GM21526 (cell line): ENCODE data around the gene GATA6.

ENCODE experiments used
- ATAC-seq: cut with Tn5 transposase; IDR thresholded peaks from one replicate; pipeline ENCODE4 v1.9.1; 2021; ENCODE audit warnings: moderate library complexity; ENCODE audit not compliant: unreplicated experiment, low FRiP score

GATA6 gene

GRCh38 chr18:22165603-22166068 lies 3.8 kb upstream of the GATA6 start:
- no peak for ATAC-seq

GRCh38 chr18:22166069-22166950 lies 3.1 kb upstream of the GATA6 start:
- no peak for ATAC-seq

GRCh38 chr18:22167091-22167470 lies 2.3 kb upstream of the GATA6 start:
- no peak for ATAC-seq

DNA sequence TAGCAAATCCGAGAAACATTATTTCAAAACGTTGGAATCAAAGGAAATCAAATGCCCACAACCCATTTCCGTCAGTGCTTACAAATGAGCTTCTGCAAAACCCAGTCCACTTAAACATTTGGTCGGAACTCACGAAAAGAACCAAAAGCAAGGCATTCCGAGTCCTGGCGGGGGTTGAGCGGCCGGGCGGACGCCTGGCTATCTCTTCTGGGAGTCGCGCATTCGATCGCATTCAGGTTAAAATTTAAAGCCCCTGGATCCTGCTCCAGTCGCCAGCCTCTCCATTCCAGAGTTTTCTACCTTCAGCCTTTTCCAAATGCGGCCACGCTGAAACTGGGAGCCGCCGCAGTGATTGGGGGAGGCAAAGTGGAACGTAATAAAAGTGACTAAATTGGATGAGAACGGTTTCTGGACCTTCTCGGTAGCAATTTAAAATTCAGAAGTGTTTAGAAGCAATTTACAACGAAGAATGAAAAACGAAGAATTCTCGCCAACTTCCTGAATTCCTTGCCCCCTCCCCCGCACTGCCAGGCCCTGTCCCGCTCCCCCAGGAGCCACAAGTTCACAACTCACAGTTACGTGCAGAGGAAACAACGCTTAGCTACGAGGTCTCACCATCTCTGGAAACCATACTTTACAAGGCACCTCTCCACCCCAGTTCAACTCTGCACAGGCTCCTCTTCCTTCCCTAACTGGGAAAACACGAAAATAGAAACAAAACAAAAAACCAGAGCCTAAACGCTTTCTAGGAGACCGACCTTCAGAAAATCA lies 1.7 kb upstream of the GATA6 start:
- no peak for ATAC-seq

DNA sequence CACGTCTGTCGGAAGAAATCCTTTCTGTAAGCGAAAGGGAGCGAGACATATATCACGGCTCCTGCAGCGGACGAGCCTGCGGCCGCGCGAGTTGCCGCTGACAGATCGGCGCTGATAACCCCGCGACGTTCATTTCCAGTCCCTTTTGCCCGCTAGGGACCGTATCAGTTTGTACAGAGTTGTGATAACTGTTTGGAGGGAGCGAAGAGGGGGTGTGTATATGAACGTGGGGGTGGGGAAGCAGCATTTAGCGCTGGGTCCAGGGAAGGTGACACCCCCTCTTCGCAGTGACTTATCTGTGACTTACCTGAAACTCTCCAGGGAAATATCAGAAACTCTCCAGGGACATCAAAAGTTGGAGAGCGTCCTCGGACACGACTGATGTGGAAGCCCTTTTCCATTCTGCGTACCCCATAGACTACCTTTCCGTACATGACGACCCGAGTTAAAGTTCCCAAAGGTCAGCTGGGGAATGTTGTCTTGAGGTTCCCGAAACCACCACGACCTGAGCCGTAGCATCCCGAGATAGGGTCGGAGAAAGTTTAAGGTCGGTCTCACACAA lies 948 bp upstream of the GATA6 start:
- ATAC-seq: no peak

DNA sequence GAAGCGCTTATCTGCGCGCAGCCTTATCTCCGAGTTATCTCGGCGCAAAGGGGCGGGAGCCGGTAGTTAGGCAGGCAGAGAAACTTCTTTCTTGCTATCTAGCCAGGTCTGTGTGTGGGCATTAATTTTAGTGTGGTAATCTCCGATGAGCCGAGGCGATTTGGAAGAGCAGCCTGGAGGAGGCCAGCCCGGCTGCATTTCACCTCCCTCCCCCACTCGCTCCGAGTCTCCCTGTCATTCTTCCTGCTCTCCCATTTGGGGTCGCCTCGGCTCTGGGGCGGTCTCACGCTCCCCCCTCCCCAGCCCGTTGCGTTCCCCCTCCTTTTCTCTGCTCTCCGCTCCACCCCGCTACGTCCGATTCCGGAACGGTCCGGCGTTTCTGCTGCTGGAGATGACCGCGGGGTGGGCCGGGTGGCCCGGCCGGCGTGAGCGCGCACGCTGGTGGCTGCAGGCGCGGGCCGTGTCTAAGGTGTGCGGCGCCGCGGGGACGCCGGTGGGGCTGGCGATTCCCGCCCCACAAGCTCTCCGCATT lies 566 bp downstream of the GATA6 start:
- ATAC-seq: no peak

DNA sequence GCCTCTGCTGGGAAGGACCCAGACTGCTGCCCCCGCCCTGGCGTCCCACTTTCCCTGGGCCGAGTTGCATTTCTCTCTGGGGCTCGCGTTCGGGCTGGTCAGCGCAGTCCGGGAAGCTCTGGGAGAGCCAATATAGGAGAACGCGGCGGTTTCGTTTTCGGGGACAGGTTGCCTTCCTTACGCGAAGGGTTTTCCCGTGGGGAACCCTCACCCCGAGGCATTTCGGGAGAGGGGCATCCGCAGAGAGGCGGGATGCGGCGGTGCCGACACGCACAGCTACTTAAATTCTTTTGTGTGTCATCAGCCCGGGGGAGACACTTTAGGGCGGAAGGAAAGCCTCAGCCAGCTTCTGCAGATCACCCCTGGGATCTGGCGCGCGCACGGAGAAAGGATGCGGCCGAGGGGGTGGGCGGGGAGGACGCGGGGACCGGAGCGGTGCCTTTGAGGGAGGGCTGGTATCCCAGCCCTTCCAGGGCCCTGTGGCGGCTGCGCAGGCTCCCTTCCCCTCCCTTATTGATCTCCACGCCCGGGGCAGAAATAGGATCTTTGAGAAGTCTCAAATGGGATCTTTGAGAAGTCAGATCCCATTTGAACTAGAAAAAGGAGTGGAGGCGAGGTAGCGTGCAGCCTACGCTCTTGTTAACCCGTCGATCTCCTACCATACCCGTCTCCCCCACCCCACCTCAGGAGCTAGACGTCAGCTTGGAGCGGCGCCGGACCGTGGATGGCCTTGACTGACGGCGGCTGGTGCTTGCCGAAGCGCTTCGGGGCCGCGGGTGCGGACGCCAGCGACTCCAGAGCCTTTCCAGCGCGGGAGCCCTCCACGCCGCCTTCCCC lies 1.2 kb downstream of the GATA6 start:
- ATAC-seq: no peak

DNA sequence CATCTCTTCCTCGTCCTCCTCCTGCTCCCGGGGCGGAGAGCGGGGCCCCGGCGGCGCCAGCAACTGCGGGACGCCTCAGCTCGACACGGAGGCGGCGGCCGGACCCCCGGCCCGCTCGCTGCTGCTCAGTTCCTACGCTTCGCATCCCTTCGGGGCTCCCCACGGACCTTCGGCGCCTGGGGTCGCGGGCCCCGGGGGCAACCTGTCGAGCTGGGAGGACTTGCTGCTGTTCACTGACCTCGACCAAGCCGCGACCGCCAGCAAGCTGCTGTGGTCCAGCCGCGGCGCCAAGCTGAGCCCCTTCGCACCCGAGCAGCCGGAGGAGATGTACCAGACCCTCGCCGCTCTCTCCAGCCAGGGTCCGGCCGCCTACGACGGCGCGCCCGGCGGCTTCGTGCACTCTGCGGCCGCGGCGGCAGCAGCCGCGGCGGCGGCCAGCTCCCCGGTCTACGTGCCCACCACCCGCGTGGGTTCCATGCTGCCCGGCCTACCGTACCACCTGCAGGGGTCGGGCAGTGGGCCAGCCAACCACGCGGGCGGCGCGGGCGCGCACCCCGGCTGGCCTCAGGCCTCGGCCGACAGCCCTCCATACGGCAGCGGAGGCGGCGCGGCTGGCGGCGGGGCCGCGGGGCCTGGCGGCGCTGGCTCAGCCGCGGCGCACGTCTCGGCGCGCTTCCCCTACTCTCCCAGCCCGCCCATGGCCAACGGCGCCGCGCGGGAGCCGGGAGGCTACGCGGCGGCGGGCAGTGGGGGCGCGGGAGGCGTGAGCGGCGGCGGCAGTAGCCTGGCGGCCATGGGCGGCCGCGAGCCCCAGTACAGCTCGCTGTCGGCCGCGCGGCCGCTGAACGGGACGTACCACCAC lies 2.1 kb downstream of the GATA6 start:
- ATAC-seq: no peak

- no peak for ATAC-seq
These were observed 2.8 kb downstream of the GATA6 start for GRCh38 chr18:22172120-22172582.

DNA sequence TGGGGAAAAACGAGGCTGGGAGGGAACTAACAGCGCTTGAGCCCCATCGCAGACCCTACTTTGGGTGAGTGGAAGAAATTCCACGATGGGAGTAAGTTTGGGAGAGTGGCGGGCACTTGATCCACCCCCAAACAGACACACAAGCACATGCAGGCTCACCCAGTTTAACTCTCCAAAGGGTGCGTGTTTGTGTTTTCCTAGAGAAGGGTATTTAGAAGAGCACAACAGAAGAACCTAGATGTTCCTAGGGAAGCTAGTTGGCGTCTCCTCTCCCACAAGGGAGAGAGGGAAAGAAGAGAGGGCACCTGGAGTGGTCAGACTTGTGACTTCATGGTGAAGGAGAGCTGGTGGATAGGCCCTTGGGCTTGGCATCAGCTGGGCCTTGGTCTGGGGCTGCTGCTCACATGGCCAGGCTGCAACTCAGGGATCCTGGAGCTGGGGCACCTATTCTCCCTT lies 3.2 kb downstream of the GATA6 start:
- ATAC-seq: no peak

GRCh38 chr18:22173221-22173927 lies 4.0 kb downstream of the GATA6 start:
- ATAC-seq: no peak

GRCh38 chr18:22173928-22174301 lies 4.5 kb downstream of the GATA6 start:
- no peak for ATAC-seq

- no peak for ATAC-seq
These were observed 5.2 kb downstream of the GATA6 start for GRCh38 chr18:22174341-22175145.

DNA sequence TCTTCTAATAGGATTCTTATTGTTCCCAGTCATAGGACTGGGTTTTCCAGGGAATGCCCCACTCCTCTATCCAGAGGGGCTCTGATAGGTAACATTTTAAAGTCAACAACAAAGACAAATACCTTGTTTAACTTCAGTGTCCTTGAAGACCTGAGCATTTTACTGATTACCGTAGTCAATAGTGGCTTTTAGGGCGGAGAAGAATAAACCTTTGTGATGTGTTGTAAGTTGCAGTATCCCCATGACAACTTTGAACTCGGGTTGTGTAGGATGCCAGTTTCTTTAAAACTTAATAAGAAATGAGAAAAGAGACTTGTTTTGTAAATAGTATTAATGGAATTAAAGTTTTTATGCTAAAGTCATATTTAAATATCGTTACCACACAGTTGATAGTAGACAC lies 6.0 kb downstream of the GATA6 start:
- no peak for ATAC-seq

- ATAC-seq: no peak
These were observed 7.3 kb downstream of the GATA6 start for GRCh38 chr18:22176420-22177326.

- no peak for ATAC-seq
These were observed 8.0 kb downstream of the GATA6 start for GRCh38 chr18:22177327-22177871.
